Skeletal muscle cell (primary cell): ENCODE data around the gene ZNF80.

Source experiments
- DNase-seq: peaks from one replicate; pipeline ENCODE4 v3.0.0-alpha.2; 2010; ENCODE audit warnings: low read depth
- H3K4me3 ChIP-seq: 2 replicates; pipeline ENCODE4 v1.5.1; 2011; ENCODE audit warnings: low read depth, mild to moderate bottlenecking, control low read depth, low read length, moderate library complexity

Gene ZNF80

DNA sequence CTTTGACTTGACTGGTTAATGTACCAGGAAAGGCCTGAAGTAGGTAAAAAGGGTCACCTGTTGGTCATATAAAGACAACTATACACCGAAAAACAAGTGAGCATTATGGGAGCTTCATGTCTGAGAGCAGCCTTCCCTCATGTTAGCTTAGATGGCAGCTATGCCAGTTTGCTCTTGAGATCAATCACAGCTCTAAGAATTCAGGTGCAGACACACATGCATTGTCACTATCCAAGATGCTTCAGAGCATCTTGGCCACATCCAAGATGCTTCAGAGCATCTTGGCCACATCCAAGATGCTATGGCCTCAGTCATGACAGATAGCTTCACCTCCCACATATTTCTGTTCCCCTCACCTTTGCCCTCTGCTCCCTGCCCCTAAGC lies 15.5 kb downstream of the ZNF80 start:
- DNase-seq = no peak
- H3K4me3 ChIP-seq = no peak overlapping the region

DNA sequence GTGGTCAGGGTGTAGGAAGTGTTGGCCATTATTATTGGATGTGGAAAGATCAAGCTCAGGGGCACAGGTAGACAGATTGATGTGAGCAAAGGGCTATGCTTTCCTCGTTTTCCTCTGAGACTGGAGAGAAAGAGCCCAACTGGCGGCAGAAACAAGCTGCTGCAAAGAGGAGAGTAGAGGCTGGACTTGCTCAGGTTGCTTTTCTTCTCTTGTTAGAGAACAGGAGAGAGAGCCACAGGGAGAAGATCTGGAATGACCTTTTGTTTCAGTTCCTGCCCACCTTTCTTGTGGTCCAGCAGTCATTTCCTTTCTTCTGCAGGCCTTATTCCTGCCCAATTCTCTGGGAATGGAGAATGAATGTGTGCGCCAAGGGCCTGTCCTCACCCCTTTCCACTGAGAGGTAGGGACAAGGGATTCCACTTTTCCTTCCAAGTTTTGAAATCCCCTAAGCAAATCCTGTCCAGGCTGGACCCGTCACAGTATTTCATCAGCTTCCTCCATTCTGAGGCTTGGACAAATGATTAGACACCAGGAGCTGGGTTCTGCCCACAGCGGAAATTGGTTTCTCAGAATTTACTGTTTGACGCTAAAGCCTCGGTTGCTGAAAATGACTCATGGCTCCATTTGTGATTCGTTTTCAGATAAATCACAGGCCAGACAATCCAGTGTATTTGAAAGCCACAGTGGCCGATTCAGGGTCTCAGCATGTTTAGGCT lies 16.1 kb downstream of the ZNF80 start:
- no peak for DNase-seq
- no peak overlapping the region for H3K4me3 ChIP-seq

DNA sequence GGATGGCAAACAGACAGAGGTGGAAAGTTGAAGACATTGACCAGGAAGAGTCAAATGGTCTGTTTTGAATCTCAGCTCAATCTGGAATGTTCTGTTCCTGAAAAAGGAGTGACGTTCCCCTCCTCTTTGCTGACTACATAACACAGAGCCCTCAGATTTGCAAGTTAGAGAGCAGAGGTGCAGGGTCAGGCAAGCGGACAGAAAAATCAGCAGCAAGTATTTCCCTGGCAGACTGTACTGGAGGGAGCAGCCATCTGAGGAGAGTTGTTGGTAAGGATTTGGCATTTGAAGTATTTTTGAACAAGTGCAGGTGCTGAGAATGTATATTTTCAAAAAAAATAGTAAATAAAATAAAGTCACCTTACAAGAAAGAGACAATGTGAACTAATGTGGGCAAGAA lies 17.6 kb downstream of the ZNF80 start:
- DNase-seq = no peak
- no peak overlapping the region for H3K4me3 ChIP-seq

DNA sequence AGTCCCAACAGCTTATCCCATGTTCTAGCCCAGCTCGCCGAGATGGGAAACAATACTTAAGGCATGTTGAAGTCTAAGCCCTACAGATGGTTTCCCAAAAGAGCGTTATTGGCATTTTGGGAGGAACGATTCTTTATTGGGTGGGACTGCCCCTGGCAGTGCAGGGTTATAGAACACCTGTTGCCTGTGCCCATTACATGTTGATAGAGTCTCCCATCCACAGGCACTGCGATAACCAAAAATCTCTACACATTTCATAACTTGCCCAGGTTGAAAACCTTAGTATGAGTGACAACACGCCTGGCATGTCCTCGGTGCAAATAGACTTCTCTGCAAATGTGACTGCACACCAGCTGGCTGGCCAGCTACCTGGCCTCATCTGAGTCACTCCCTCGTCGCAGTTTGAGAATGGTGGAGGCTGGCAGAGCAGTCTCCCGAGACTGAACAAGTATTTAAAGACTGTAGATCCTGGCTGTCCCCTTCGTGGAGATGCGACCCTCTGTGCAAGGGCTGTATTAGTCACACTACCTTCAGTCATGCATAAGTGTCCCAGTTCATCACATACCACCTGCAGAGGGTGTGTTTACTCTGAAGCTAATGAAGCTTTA lies 18.7 kb downstream of the ZNF80 start:
- DNase-seq = no peak
- no peak overlapping the region for H3K4me3 ChIP-seq

DNA sequence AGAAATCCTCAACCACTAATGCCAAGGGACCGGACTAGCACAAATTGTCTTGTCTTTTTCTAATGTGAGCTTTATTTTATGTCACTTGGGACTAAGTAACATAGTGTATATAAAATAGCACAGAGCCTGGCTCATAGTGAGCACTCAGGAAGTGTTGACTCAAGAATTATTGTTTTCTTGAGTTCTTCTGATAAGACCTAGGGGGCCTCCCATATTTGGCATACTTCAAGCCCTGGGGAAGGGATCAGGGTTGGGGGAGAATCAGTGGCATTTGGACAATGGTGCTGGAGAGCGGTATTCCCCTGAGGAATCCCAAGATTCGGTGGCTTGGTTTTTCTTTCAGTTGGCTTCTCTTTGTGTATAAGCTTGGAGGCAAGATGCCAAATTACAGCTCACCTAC lies 19.4 kb downstream of the ZNF80 start:
- DNase-seq = no peak

DNA sequence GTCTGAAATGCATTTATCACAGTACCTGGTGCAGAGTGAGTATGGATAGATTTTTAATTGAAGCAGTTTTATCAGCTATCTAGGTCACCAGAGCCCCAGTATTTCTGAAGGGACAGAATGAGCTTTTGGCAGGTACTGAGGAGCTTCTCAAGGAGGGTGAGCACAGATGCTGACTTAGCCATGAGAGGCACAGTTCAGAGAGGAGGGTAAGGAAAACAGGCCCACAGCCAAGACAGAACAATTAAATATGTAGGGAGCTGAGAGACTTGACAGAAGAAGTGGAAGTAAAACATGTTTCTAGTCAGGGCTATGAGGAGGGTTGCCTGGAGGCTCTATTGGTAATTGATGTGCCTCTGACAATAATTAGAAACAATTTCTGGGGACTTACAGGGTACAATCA lies 20.1 kb downstream of the ZNF80 start:
- H3K4me3 ChIP-seq = no peak overlapping the region
- no peak for DNase-seq

More for the DNA sequence above, 19.4 kb downstream of the ZNF80 start:
- no peak overlapping the region for H3K4me3 ChIP-seq

DNA sequence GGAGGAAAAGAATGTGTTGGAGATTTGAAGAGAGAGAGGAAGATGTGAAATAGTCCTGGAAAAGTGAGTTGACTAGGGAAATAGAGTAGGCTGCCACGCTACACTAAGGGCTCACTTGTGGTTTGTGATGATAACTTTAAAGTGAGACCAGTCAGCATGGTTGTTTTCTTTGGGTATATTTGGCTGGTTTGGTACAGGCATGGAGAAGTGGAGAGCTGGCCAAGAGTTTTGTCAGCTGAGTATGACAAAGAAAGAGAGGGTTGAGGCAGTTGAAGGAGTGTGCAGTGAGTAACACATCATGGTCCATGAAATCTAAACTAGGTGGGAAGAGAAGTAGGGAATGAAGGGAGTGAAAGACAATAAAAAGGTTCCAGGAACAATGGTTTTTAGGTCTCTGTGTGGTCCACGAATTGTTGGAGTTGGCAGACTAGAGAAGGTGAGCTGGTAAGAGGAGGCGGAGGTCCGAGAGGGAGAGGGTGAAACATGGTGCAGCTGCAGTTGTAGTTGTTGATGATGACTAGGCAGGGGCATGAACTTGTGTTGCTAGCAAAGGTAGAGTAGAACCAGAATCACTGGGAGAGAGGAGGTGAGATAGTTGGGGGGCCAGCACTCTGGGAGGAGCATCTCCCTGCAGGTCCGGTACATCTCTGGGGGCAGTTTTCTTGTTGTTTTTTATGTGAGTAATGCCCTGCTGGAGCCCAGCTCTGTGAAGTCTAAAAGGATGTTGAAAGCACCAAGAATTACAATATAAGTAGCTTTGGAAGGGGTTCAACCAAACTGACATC lies 21.0 kb downstream of the ZNF80 start:
- no peak overlapping the region for H3K4me3 ChIP-seq
- peak; percentile 57 for DNase-seq

DNA sequence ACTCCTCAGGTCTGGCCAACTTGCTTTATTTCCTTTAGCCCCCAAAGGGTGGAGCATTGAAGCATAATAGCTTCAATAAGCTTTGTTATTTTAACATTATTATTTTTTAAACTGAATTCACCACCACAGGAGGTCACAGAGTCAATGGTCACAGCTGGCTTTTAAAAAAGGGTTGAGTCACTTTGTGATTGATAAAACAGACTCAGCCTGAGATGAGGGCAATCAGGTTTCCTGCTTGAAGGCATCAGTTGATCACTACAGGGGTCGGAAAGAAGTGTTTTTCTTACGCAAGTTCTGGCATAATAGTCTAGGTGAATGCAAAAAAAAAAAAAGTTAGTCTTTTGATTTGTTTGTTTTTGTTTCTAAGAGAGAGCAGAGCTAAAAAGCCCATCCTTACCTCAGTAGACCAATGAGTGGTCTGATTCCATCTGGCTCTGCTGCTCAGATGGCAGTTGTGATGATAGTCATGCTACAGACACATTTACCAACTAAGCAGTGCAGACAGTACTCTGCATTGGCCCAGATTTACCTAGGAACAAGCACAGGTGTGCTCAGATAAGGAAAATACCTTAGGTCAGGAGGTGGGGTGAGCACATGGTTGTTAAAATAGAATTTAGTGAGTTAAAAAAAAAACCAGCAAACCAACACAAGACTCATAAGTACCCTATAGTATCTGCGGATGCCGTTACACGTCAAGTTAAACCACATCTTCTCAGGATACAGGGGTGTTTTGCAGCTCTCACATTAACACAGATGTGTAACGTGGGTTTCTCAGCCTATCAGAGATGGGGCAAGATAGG lies 22.6 kb downstream of the ZNF80 start:
- H3K4me3 ChIP-seq = peak overlapping the region; percentile 28
- DNase-seq = no peak

DNA sequence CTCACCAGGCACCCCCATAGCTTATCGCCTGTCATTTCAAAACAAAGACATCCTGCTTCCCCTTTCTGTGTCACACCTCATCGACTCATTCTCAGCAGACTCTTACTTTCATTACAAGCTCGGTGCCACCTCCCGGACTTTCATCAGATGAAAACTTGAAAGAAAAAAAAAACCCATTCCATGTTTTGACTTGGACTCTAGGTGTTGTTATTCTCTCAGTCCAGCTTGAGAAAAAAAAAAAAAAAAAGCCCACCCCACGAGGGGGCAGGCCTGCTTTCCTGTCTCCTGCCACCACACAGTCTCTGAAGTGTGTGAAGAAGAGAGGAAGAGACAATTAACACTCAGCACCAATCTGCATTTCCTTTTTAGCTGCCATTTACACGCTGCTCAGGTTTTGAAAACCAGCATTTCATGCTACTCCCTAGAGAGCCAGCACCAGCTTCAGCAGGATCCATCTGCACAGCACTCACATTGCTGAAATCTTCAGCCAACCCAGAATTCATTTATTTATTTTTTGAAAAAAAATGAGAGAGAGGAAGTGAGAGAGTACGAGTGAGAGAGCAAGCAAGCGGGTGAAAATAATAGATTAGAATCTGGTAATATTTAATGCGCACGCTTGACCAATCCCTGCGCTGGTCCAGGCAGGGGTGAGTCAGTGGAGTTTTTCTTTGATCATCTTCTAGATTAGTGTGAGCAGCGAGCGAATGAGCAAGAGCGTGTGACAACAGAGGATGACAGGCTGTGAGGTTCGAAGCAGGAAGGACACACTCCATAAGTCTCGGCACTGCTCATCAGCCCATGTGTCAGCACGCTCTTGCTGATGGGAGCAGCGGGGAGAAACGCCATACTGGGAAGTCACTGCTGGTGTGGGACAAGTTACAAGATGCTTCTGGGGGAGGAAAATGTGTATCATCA lies 23.5 kb downstream of the ZNF80 start:
- peak; percentile 54 for DNase-seq
- H3K4me3 ChIP-seq = peak overlapping the region; percentile 28

DNA sequence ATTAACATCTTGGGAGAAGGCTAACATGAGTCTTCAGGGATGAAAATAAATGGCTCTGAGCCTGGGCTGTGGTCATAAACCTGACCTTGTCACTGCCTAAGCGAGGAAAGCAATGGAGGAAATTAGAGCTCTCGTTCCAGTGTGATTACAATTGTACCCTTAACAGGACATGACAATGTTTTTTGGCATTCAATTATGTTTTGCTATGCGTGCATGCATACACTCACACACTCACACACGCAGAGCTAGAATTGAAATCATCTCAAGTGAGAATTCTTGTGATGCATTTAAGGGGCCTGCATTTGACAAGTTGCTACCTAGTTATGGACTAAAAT lies 24.1 kb downstream of the ZNF80 start:
- DNase-seq = peak; percentile 41
- no peak overlapping the region for H3K4me3 ChIP-seq

DNA sequence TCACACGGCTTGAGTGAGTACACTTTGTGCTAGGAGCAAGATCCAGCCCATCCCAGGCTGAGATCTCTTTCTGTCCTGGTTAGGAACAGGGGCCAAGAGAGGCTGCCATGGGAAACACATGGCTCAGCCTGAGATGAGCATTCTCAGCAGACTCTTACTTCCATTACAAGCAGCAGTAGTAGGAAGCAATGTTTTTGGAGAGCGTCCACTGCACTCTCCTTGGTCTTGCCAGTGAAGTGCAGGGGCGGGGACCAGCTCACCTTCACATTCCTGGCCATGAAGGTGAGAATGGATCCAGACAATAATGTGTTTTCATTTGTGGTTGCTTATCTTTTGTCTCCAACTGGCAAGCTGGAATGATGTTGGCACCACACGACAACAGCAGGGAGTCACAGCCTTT lies 24.7 kb downstream of the ZNF80 start:
- H3K4me3 ChIP-seq = no peak overlapping the region
- DNase-seq = no peak

DNA sequence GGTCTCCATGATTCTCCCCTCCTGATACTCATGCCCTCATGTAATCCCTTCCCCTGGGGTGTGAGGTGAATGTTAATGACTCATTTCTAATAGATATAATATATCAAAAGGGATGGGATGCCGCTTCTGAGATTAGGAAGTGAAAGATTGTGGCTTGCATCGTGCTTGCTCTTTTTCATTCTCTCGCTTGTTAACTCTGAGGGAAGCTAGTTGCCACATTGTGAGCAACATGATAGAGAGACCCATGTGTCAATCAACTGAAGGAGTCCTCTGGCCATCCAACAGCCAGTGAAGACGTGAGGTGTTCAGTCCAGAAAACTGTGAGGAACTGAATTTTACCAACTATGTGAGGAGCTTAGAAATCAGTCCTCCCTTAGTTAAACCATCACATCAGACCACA lies 29.6 kb downstream of the ZNF80 start:
- no peak for DNase-seq
- H3K4me3 ChIP-seq = no peak overlapping the region

DNA sequence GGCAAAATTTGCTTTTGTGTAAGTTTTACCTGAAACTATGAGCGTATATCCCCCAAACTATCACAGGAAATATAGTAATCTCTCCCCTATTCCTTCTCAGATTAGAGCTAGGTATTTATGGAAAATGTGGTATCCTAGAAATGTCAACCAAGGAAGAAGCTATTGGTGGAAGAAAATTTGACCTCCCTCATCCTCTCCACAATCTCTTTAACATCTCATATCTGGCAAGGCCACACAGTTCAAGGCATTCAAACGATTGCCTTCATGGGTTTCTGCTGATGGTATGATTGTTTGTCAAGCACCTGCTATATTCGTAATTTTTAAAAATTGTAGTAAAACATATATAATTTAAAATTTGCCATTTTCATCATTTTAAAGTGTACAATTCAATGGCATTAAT lies 31.0 kb downstream of the ZNF80 start:
- H3K4me3 ChIP-seq = no peak overlapping the region
- no peak for DNase-seq

DNA sequence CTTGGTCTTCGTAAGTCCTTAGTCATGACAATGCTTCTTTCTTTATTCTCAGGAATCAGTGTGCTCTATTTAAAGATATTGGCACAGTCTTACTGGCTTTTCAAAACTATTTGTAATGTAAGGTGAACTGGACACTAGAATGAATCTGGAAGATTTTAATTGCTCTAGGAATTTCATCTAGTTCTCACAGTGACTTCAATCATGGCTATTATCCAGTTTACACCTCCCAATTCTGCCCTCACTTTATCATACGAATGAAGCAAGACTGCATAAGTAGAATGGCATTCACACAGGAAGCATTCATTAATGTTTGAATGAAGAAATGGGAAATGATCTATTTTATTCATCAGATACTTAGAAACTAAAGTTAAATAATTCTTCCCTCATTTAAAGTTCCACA lies 31.8 kb downstream of the ZNF80 start:
- no peak overlapping the region for H3K4me3 ChIP-seq

DNA sequence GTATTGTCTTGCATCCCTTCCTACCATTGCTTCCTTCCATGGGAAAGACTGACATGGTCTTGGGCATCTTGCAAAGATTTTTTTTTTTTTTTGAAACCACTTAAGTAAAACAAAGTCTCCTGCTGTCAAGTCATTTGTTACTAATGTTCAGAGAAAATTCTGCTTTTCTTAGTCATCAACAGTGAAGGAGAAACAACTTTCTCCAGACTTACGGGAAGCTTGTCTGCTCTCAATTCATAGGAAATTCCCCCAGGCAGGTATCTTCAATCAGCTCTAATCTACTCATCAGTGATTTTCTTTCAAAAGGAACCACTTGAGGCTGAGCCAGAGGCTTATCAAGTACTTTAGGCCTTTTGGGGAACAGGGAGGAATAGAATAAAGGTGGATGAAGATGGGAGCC lies 42.6 kb downstream of the ZNF80 start:
- no peak for DNase-seq

More for the DNA sequence above, 31.8 kb downstream of the ZNF80 start:
- DNase-seq = no peak

DNA sequence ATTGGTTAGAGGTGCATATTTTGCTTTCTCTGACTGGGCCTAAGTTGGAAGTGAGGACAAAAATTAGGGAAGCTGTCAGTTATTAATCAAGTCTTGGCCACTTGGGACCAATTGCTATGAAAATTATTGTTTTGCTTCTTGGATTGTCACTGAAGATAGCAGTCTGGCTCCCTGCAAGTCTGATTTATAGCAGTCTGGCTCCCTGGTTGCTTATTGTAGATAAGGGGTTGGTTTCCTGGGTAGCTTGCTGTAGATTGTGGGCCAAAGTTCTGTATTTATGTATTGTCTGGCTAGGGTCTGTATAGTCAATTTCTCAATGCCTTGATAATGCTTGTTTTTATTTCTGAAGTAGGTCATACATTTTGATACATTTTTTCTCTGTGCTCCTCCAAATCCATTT lies 45.2 kb downstream of the ZNF80 start:
- no peak for DNase-seq
- H3K4me3 ChIP-seq = no peak overlapping the region

More for the DNA sequence above, 42.6 kb downstream of the ZNF80 start:
- no peak overlapping the region for H3K4me3 ChIP-seq

DNA sequence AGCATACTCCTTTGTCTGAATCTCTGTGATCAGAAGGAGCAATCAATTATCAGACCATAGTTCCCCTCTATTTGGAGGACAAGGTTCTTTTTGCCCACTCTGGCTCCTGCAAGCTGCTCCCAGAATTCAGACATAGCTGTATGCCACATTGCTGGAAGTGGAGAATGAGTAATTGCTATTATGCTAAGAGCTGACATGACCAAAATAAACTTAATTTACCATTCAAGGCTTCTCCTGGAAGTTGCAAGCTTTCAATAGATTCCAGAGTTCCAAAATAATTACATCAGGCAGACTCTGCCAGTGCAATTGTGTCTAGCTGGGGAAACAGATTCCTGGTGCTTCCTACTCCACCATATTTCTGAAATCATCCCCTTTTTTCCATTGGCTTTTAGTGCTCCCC lies 50.9 kb downstream of the ZNF80 start:
- DNase-seq = no peak
- no peak overlapping the region for H3K4me3 ChIP-seq
